ENCODE data around the gene CENPN.

The CENPN gene

DNA sequence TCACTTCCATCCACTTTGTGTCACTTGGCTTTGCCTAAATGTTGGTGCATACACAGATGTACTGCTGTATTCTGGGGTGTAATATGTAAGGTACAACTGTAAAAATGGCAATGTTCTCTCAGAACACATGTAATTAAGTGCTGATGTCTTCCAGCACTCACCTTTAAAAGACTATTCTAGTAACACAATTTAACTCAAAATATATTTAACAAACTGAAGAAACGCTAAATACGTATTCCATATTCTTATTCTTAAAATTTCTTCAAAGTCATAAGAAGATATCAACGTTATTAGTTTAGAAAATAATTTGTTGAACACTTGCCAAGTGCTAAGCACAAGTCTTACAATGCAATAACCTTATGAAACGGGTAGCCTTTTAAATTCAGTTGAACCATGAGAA lies 4.0 kb upstream of the CENPN start:
- no peaks in the 10 kb centered on the region for H3K9me3 ChIP-seq (ENCODE audit: control insufficient read depth, insufficient read depth, low read length)
- WGBS (ENCODE audit: insufficient coverage, insufficient read length) = 100% methylated on average over 3 of the region's 4 CpGs
- no peak overlapping the region for H3K4me3 ChIP-seq (ENCODE audit: low read length)
- no peaks in the 10 kb centered on the region for H3K27me3 ChIP-seq (ENCODE audit: control insufficient read depth, insufficient read depth, low read length)
- no peak for DNase-seq (ENCODE audit: low read depth, low spot score)
- no peaks in the 10 kb centered on the region for H3K36me3 ChIP-seq (ENCODE audit: control insufficient read depth, insufficient read depth, low read length)
- H3K4me1 ChIP-seq (ENCODE audit: control insufficient read depth, insufficient read depth, low read length) = peaks cover 2% of the 10 kb centered on the region; the same call in 1 of the 2 replicates
- H3K27ac ChIP-seq (ENCODE audit: low read length) = no peak overlapping the region

DNA sequence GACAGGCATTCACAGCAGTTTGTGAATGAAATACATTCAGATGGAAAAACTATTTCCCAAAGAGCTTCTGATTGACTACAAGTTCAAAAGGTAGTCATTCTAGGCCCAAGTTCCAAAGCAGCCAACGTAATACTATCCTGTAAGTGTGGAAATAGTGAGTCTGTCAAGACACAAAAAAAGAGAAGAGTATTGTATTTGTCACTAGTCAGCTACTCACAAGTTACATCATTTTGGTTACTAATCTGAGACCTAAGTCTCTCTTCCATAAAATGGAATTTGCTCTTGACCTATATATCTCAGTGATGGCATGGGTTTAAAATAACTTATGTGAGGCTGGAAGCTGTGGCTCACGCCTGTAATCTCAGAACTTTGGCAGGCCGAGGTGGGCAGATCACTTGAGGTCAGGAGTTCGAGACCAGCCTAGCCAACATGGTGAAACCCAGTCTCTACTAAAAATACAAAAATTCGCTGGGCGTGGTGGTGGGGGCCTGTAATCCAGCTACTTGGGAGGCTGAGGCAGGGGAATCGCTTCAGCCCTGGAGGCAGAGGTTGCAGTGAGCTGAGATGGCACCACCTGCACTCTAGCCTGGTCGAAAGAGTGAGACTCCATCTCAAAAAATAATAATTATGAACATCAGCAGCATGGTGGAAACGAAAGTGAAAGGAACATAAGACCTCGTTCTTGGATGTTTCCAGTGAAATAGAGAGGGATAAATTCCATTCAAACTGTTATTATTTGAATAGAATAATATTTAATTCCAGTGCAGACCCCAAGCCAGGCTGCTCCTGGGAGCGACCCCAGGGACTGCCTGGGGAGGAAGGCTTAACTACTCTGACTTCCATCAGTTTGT lies 3.2 kb upstream of the CENPN start:
- Histone ChIP-seq H3K9me3 (ENCODE audit: control insufficient read depth, insufficient read depth, low read length) (no peaks in the 10 kb centered on the region), H3K27ac (ENCODE audit: low read length) (no peak overlapping the region), H3K36me3 (ENCODE audit: control insufficient read depth, insufficient read depth, low read length) (no peaks in the 10 kb centered on the region), H3K4me3 (ENCODE audit: low read length) (no peak overlapping the region), H3K27me3 (ENCODE audit: control insufficient read depth, insufficient read depth, low read length) (no peaks in the 10 kb centered on the region), H3K4me1 (ENCODE audit: control insufficient read depth, insufficient read depth, low read length) (peaks cover 2% of the 10 kb centered on the region; the same call in 1 of the 2 replicates)
- no CpG with 5 or more reads among the region's 11 CpGs for WGBS (ENCODE audit: insufficient coverage, insufficient read length)
- DNase-seq (ENCODE audit: low read depth, low spot score) = no peak

DNA sequence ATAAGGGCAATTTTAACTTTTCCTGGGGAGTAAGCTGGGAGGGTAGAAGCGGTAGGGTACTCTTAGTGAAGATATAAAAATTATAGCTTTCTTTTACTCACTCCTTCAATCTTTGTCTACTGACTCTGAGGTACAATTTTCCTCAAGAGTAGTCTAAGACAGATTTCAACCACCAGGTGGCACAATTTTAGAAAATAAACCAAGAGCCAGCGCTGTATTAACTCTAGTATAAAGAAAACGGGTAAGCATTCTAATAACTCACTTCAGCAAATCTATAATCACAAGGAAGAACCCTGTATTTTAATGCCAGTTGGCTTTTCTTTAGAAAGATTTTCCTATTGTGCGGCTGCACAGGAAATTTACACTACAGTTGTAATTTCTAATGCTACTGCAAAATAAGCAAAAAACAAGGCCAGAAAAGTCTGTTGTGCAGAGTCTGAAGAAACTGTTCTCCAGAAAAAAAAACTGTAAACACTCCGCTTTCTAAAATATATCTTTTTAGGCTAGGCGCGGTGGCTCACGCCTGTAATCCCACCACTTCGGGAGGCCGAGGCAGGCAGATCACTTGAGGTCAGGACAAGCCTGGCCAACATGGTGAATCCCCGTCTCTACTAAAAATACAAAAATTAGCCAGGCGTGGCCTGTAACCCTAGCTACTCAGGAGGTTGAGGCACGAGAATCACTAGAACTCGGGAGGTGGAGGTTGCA lies 2.2 kb upstream of the CENPN start:
- no peak for DNase-seq (ENCODE audit: low read depth, low spot score)
- no peaks in the 10 kb centered on the region for H3K9me3 ChIP-seq (ENCODE audit: control insufficient read depth, insufficient read depth, low read length)
- no peak overlapping the region for H3K4me3 ChIP-seq (ENCODE audit: low read length)
- no peaks in the 10 kb centered on the region for H3K36me3 ChIP-seq (ENCODE audit: control insufficient read depth, insufficient read depth, low read length)
- WGBS (ENCODE audit: insufficient coverage, insufficient read length) = no CpG with 5 or more reads among the region's 14 CpGs
- H3K27me3 ChIP-seq (ENCODE audit: control insufficient read depth, insufficient read depth, low read length) = no peaks in the 10 kb centered on the region
- no peak overlapping the region for H3K27ac ChIP-seq (ENCODE audit: low read length)
- H3K4me1 ChIP-seq (ENCODE audit: control insufficient read depth, insufficient read depth, low read length) = peaks cover 2% of the 10 kb centered on the region; the same call in 1 of the 2 replicates

DNA sequence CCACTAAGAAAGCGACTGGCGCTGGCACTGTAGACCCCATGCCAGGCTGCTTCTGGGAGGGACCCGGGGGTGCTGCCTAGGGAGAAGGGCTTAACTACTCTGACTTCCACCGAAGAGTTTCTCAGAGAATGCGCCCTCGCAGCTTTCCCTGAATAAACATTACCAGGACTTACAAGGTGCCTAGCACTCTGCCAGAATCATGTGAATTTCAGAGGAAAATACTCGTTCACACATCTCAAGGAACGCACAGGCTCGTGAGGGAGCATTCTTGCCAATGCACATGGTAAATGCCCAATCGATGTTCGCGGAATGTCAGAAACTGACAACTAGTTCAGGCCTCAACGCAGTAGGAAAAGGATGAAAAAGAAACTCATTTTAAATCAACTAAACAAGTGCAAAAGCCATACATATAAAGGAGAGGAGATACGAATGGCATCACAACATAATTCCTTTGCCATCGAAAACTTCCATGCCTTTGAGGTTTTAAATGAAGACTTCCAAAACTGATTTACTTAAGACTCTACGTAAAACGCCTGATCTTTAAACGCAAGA lies 1.3 kb upstream of the CENPN start:
- whole genome bisulfite sequencing (ENCODE audit: insufficient coverage, insufficient read length) = no CpG with 5 or more reads among the region's 18 CpGs
- Histone ChIP-seq H3K4me1 (ENCODE audit: control insufficient read depth, insufficient read depth, low read length) (peaks cover 2% of the 10 kb centered on the region; the same call in 1 of the 2 replicates), H3K27ac (ENCODE audit: low read length) (no peak overlapping the region), H3K36me3 (ENCODE audit: control insufficient read depth, insufficient read depth, low read length) (no peaks in the 10 kb centered on the region), H3K27me3 (ENCODE audit: control insufficient read depth, insufficient read depth, low read length) (no peaks in the 10 kb centered on the region), H3K9me3 (ENCODE audit: control insufficient read depth, insufficient read depth, low read length) (no peaks in the 10 kb centered on the region), H3K4me3 (ENCODE audit: low read length) (peak overlapping the region; percentile 83; the same call in 1 of the 2 replicates)
- DNase-seq (ENCODE audit: low read depth, low spot score) = no peak

DNA sequence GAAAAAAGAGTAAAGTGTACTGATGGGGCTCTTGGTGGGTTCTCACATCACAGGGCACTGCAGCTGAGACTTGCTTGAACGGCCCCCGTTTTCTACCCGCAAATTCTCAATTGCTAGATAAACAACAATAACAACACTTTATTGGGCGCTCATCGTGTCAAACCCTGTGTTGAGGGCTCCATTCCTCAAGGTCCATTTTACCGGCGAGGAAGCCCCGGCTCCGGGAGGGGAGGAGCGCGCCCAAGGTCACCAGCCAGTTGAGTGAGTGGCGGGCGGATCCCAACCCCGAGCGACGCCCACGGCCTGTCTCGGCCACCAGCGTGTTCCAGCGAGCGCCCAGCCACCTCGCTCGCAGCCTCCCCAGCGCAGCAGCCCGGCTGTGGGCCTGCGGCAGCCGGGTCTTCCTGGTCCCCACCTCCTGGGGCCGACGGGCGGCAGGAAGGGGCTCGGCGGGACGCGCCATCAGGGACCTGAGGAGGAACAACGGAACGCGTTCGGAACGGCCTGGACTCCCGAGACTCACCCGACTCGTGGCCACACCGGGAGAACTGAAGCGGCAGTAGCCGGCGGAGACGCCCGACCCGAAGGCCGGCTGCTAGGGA lies 702 bp upstream of the CENPN start:
- Histone ChIP-seq H3K36me3 (ENCODE audit: control insufficient read depth, insufficient read depth, low read length) (no peaks in the 10 kb centered on the region), H3K27ac (ENCODE audit: low read length) (no peak overlapping the region), H3K27me3 (ENCODE audit: control insufficient read depth, insufficient read depth, low read length) (no peaks in the 10 kb centered on the region), H3K9me3 (ENCODE audit: control insufficient read depth, insufficient read depth, low read length) (no peaks in the 10 kb centered on the region), H3K4me1 (ENCODE audit: control insufficient read depth, insufficient read depth, low read length) (peaks cover 2% of the 10 kb centered on the region; the same call in 1 of the 2 replicates), H3K4me3 (ENCODE audit: low read length) (peak overlapping the region; percentile 83)
- DNase-seq (ENCODE audit: low read depth, low spot score) = no peak
- WGBS (ENCODE audit: insufficient coverage, insufficient read length) = no CpG with 5 or more reads among the region's 50 CpGs

DNA sequence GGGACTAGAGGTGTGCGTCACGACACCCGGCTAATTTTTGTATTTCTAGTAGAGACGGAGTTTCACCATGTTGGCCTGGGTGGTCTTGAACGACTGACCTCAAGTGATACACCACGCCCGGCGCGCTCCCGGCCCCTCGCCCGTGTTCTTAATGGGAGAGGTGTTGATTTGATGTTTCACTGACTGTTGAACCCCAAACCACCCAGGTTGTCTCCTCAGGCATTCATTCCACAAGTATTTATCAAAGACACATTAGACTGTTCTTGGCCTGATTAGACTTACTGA lies 1.4 kb downstream of the CENPN start:
- H3K4me3 ChIP-seq (ENCODE audit: low read length) = no peak overlapping the region; the same call in 1 of the 2 replicates
- DNase-seq (ENCODE audit: low read depth, low spot score) = no peak
- H3K27me3 ChIP-seq (ENCODE audit: control insufficient read depth, insufficient read depth, low read length) = no peaks in the 10 kb centered on the region
- peaks cover 5% of the 10 kb centered on the region; the same call in 1 of the 2 replicates for H3K36me3 ChIP-seq (ENCODE audit: control insufficient read depth, insufficient read depth, low read length)
- no peaks in the 10 kb centered on the region for H3K9me3 ChIP-seq (ENCODE audit: control insufficient read depth, insufficient read depth, low read length)
- peaks cover 2% of the 10 kb centered on the region; the same call in 1 of the 2 replicates for H3K4me1 ChIP-seq (ENCODE audit: control insufficient read depth, insufficient read depth, low read length)
- no CpG with 5 or more reads among the region's 12 CpGs for WGBS (ENCODE audit: insufficient coverage, insufficient read length)
- H3K27ac ChIP-seq (ENCODE audit: low read length) = no peak overlapping the region

DNA sequence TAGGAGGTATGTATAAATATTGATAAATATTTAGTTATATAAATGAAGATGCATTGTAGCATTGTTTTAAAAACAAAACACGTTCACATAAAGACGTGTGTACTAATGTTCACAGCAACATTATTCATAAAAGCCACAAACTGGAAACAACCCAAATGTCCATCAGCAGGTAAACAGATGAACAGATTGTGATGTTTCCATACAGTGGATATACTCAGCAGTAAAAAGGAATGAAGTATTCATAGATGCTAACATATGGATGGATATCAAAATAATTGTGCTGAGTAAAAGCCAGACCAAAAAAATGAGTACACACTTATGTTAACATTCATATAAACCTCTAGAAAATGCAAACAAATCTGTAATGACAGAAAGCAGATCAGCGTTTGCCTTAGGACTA lies 6.0 kb downstream of the CENPN start:
- Histone ChIP-seq H3K27ac (ENCODE audit: low read length) (no peak overlapping the region), H3K4me3 (ENCODE audit: low read length) (no peak overlapping the region), H3K27me3 (ENCODE audit: control insufficient read depth, insufficient read depth, low read length) (no peaks in the 10 kb centered on the region), H3K9me3 (ENCODE audit: control insufficient read depth, insufficient read depth, low read length) (no peaks in the 10 kb centered on the region), H3K4me1 (ENCODE audit: control insufficient read depth, insufficient read depth, low read length) (no peaks in the 10 kb centered on the region), H3K36me3 (ENCODE audit: control insufficient read depth, insufficient read depth, low read length) (peaks cover 20% of the 10 kb centered on the region; the same call in 1 of the 2 replicates)
- WGBS (ENCODE audit: insufficient coverage, insufficient read length) = no CpG with 5 or more reads among the region's 3 CpGs
- DNase-seq (ENCODE audit: low read depth, low spot score) = no peak

DNA sequence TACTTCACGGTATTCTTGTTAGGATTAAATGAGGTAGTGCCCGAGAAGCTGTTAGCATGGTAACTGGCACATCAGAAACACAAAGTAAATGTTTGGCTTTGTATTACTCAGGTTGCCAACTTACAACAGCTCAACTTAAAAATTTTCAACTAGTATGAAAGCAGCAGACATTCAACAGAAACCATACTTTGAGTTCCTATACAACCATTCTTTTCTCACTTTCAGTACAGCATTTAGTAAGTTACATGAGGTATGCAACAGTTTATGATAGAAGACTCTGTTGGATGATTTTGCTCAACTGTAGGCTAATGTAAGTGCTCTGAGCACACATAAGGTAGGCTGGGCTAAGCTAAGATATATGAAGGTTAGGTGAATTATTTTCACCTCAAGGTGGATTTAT lies 7.7 kb downstream of the CENPN start:
- H3K36me3 ChIP-seq (ENCODE audit: control insufficient read depth, insufficient read depth, low read length) = peaks cover 22% of the 10 kb centered on the region; the same call in 1 of the 2 replicates
- no CpG with 5 or more reads among the region's 2 CpGs for WGBS (ENCODE audit: insufficient coverage, insufficient read length)
- no peak overlapping the region for H3K4me3 ChIP-seq (ENCODE audit: low read length)
- H3K9me3 ChIP-seq (ENCODE audit: control insufficient read depth, insufficient read depth, low read length) = no peaks in the 10 kb centered on the region
- H3K27me3 ChIP-seq (ENCODE audit: control insufficient read depth, insufficient read depth, low read length) = no peaks in the 10 kb centered on the region
- no peak for DNase-seq (ENCODE audit: low read depth, low spot score)
- H3K27ac ChIP-seq (ENCODE audit: low read length) = no peak overlapping the region
- H3K4me1 ChIP-seq (ENCODE audit: control insufficient read depth, insufficient read depth, low read length) = no peaks in the 10 kb centered on the region

DNA sequence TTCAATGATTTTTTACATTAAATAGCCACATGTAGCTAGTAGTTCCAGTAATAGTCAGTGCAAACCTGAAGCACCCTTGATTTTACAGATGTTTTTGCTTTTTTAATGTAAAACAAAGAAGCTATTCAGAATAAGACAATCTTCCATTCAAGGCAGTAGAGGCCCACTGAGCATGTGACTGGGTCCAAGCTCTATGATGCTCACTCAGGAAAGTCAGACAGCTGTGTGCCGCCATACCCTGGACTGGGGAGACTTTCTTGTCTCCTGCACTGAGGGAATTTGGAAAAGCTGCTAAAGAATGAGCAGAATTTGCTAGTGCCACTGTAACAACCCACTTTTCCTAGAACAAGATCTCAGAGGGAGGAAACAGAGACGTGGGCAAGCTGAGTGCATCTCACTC lies 11.5 kb downstream of the CENPN start:
- DNase-seq (ENCODE audit: low read depth, low spot score) = no peak
- Histone ChIP-seq H3K4me1 (ENCODE audit: control insufficient read depth, insufficient read depth, low read length) (no peaks in the 10 kb centered on the region), H3K9me3 (ENCODE audit: control insufficient read depth, insufficient read depth, low read length) (no peaks in the 10 kb centered on the region), H3K27ac (ENCODE audit: low read length) (no peak overlapping the region), H3K27me3 (ENCODE audit: control insufficient read depth, insufficient read depth, low read length) (no peaks in the 10 kb centered on the region), H3K4me3 (ENCODE audit: low read length) (no peak overlapping the region), H3K36me3 (ENCODE audit: control insufficient read depth, insufficient read depth, low read length) (peaks cover 35% of the 10 kb centered on the region)
- no CpG with 5 or more reads among the region's 2 CpGs for WGBS (ENCODE audit: insufficient coverage, insufficient read length)

DNA sequence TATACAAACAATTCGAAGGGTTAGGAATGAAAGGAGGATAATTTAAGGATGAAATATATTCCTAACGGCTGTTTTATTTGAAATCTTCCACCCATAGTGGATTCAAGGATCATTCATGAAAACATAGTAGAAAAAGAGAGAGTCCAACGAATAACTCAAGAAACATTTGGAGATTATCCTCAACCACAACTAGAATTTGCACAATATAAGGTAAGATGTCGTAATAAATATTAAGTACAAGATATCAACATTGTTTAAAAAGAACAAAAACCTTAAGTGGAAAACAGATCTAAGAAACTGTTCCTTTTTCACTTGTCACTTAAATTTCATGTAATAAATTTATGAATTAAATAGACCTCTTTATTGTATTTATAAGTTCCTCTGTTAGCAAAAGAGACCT lies 19.4 kb downstream of the CENPN start:
- no peak overlapping the region for H3K27ac ChIP-seq (ENCODE audit: low read length)
- H3K4me3 ChIP-seq (ENCODE audit: low read length) = no peak overlapping the region
- 100% methylated on average over 1 of the region's 4 CpGs for WGBS (ENCODE audit: insufficient coverage, insufficient read length)
- H3K9me3 ChIP-seq (ENCODE audit: control insufficient read depth, insufficient read depth, low read length) = no peaks in the 10 kb centered on the region
- H3K36me3 ChIP-seq (ENCODE audit: control insufficient read depth, insufficient read depth, low read length) = peaks cover 17% of the 10 kb centered on the region; the same call in 1 of the 2 replicates
- H3K4me1 ChIP-seq (ENCODE audit: control insufficient read depth, insufficient read depth, low read length) = no peaks in the 10 kb centered on the region
- H3K27me3 ChIP-seq (ENCODE audit: control insufficient read depth, insufficient read depth, low read length) = no peaks in the 10 kb centered on the region
- no peak for DNase-seq (ENCODE audit: low read depth, low spot score)

Measured in iPS DF 6.9 (cell line).